SJCRH30 (cell line): ENCODE data around the gene TUT1. TPM values are rescaled to one million over a fixed set of nuclear protein-coding genes. Genes with fewer than 3 reads are reported as not detected.
"Not testable (repeated sequence)": the region's sequence is repeated elsewhere in the genome, so short reads cannot be mapped to it uniquely, and the experiment has no call there.

Experiments
- DNase-seq, 2 experiments: peaks; one replicate each; pipeline ENCODE4 v3.0.0-alpha.2; 2015 to 2020
- H3K27ac ChIP-seq: fragments of 250-450 bp; sonication (Bioruptor Pico); 2 replicates; pipeline ENCODE4 v1.5.1; 2020; ENCODE audit warnings: mild to moderate bottlenecking, moderate library complexity
- H3K27me3 ChIP-seq: fragments of 250-450 bp; sonication (Bioruptor Pico); 2 replicates; pipeline ENCODE4 v1.5.1; 2020; ENCODE audit warnings: mild to moderate bottlenecking, moderate library complexity
- H3K36me3 ChIP-seq: fragments of 250-450 bp; sonication (Bioruptor Pico); 2 replicates; pipeline ENCODE4 v1.5.1; 2020; ENCODE audit warnings: mild to moderate bottlenecking, moderate library complexity
- H3K4me1 ChIP-seq: fragments of 250-450 bp; sonication (Bioruptor Pico); 2 replicates; pipeline ENCODE4 v1.5.1; 2020; ENCODE audit warnings: mild to moderate bottlenecking, moderate library complexity
- H3K4me3 ChIP-seq: fragments of 250-450 bp; sonication (Bioruptor Pico); 2 replicates; pipeline ENCODE4 v1.5.1; 2020; ENCODE audit warnings: mild to moderate bottlenecking, moderate library complexity
- H3K9me3 ChIP-seq: fragments of 250-450 bp; sonication (Bioruptor Pico); replicated peaks from 2 replicates; pipeline ENCODE4 v1.5.1; 2020; ENCODE audit warnings: mild to moderate bottlenecking, moderate library complexity
- total RNA-seq: library from RNA; depleted of rRNA; stranded (reverse); fragments of >200 nt; shearing (Covaris generic); gene quantifications from 2 replicates; pipeline ENCODE4 v1.2.3, GENCODE V29; 2014

TUT1 gene
- total RNA-seq, 1 experiment from 2014 or later, result 8.8 TPM

DNA sequence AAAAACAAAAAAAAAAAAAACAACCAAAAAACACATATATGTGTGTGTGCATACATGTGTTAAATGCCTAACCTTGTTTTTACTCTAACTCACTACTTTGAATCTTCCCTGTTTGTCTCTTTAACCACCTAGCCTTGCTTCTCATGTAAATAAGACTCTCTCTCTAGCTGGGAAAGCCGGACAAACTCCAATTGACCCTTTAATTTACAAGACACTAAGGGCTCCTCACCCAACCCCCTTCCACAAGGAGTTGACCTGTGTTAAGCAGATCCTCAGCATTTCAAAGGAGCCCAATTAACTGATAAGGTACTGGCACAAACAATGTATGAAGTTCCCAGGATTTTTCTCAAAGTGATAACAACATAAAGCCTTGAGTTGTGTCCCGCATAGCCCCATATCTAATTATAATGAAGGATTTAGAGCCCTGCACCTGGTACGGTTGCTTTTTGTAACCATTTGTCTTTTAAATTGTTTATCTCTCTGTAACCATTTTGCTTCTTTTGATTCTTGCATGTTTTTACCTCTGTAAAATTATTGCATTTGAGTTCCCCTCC is 29.6 kb downstream of the TUT1 start:
- DNase-seq, H3K9me3 ChIP-seq, H3K27me3 ChIP-seq, H3K4me3 ChIP-seq, H3K27ac ChIP-seq: not testable (repeated sequence)
- peaks cover 80% of the 10 kb centered on the region for H3K36me3 ChIP-seq
- H3K4me1 ChIP-seq, result peaks cover 25% of the 10 kb centered on the region

GRCh38 chr11:62560566-62561103 is 30.7 kb downstream of the TUT1 start:
- Histone ChIP-seq H3K4me3 (no peak overlapping the region), H3K4me1 (peaks cover 36% of the 10 kb centered on the region), H3K27me3 (no peaks in the 10 kb centered on the region), H3K9me3 (no peaks in the 10 kb centered on the region), H3K27ac (no peak overlapping the region), H3K36me3 (peaks cover 69% of the 10 kb centered on the region)
- peak; percentile 82 to 83 for DNase-seq

DNA sequence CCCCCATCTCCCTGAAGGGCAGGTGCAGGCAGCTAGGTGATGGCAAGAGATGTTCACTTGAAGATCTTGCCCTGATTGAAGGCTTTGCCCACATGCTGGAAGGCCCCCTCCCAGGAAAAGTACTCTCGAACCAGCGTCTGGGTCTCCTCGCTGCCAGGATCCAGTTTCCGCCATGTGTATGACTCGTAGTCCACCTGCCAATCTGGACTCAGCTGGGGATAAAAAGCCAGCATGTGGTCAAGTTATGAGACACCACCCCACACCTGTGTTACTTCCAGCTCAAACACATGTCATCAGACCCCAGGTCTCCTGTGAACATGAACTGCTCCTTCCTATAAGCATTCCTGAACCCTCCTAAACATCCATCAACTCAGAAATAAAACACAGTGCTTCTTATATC is 31.7 kb downstream of the TUT1 start:
- DNase-seq, H3K27me3 ChIP-seq, H3K9me3 ChIP-seq, H3K4me3 ChIP-seq, H3K27ac ChIP-seq: not testable (repeated sequence)
- Histone ChIP-seq H3K36me3 (peaks cover 61% of the 10 kb centered on the region), H3K4me1 (peaks cover 46% of the 10 kb centered on the region)

- H3K4me1 ChIP-seq, result peaks cover 50% of the 10 kb centered on the region
- H3K4me3 ChIP-seq, result no peak overlapping the region
- H3K27ac ChIP-seq, result no peak overlapping the region
- no peak for DNase-seq
- no peaks in the 10 kb centered on the region for H3K27me3 ChIP-seq
- H3K36me3 ChIP-seq, result peaks cover 59% of the 10 kb centered on the region
- H3K9me3 ChIP-seq, result no peaks in the 10 kb centered on the region
Observed at GRCh38 chr11:62559204-62559603, 32.1 kb downstream of the TUT1 start.

DNA sequence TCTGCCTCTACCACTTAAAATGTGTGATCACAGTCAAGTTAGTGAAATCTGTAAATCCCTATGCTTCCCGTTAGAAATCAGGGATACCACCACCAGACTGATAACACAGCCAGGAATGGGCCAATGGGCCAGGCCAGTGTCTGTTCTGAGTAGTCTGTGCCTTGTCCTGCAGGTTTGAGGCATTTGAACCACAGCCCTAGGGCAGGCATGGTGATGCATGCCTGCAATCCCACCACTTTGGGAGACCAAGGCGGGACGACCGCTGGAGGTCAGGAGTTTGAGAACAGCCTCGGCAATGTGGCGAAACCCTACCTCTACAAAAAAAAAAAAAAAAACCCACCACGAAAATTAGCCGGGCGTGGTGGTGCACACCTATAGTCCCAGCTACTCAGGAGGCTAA is 32.7 kb downstream of the TUT1 start:
- H3K9me3 ChIP-seq, result no peaks in the 10 kb centered on the region
- no peak overlapping the region for H3K4me3 ChIP-seq
- H3K36me3 ChIP-seq, result peaks cover 54% of the 10 kb centered on the region
- H3K27ac ChIP-seq, result no peak overlapping the region
- peaks cover 56% of the 10 kb centered on the region for H3K4me1 ChIP-seq
- no peaks in the 10 kb centered on the region for H3K27me3 ChIP-seq
- DNase-seq, result no peak

- Histone ChIP-seq H3K4me1 (peaks cover 67% of the 10 kb centered on the region), H3K36me3 (peaks cover 37% of the 10 kb centered on the region), H3K9me3 (no peaks in the 10 kb centered on the region), H3K27me3 (no peaks in the 10 kb centered on the region), H3K4me3 (no peak overlapping the region), H3K27ac (peak overlapping the region; percentile 85; the same call in 1 of the 2 replicates)
- no peak for DNase-seq
Observed at GRCh38 chr11:62556875-62557631, 34.3 kb downstream of the TUT1 start.

DNA sequence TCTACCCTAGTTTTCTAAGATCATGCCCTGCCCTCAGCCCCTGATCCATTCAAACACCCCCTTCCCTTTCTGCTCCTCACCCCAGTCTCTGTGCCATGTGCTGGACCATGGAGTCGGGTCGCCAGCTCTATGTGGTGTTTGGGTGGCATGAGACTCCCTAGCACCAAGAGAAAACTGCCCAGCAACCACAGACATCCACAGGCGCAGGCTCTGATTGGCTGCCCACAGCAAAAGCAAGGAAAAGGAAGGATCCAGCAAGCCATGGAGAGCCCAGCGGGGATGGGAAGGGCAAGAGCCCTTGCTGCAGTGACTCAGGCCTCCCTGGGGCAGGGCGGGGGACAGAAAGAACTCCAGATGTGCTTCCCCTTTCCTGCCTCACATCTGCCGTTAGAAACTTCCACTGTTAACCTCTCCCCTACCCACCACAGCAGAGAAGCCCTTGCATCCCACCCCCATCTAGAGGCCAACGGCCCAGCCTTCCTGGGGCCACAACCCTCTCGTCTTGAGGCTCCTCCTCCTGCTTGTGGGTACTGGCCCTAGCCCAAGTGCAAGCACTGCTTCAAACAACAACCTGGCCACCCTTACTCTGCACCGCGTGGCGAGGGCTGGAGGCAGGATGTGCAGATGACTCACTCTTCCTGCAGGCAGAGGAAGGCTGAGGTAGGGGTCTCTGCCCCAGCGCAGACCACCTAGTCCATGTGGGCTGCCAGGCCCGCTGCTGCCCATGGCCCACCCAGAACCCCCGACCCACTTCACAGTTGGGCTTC is 35.0 kb downstream of the TUT1 start:
- Histone ChIP-seq H3K4me3 (no peak overlapping the region), H3K27ac (peak overlapping the region; percentile 85; the same call in 1 of the 2 replicates), H3K9me3 (no peaks in the 10 kb centered on the region), H3K4me1 (peaks cover 71% of the 10 kb centered on the region), H3K27me3 (no peaks in the 10 kb centered on the region), H3K36me3 (peaks cover 33% of the 10 kb centered on the region)
- peak; percentile 88 to 91 for DNase-seq

GRCh38 chr11:62555464-62556107 is 35.7 kb downstream of the TUT1 start:
- peaks cover 27% of the 10 kb centered on the region for H3K36me3 ChIP-seq
- H3K9me3 ChIP-seq, result no peaks in the 10 kb centered on the region
- peak; percentile 41 to 48 for DNase-seq
- no peak overlapping the region for H3K4me3 ChIP-seq
- peak overlapping the region; percentile 85 for H3K27ac ChIP-seq
- peaks cover 65% of the 10 kb centered on the region for H3K4me1 ChIP-seq
- no peaks in the 10 kb centered on the region for H3K27me3 ChIP-seq

GRCh38 chr11:62554387-62555167 is 36.7 kb downstream of the TUT1 start:
- Histone ChIP-seq H3K9me3 (no peaks in the 10 kb centered on the region), H3K36me3 (peaks cover 17% of the 10 kb centered on the region), H3K27me3 (no peaks in the 10 kb centered on the region), H3K27ac (peak overlapping the region; percentile 85), H3K4me1 (peaks cover 59% of the 10 kb centered on the region), H3K4me3 (no peak overlapping the region)
- DNase-seq, result peak; percentile 91 to 95

- Histone ChIP-seq H3K4me1 (peaks cover 59% of the 10 kb centered on the region), H3K27me3 (no peaks in the 10 kb centered on the region), H3K9me3 (no peaks in the 10 kb centered on the region), H3K4me3 (no peak overlapping the region), H3K36me3 (peaks cover 11% of the 10 kb centered on the region), H3K27ac (peak overlapping the region; percentile 85)
- DNase-seq, result no peak
Observed at GRCh38 chr11:62553839-62554361, 37.4 kb downstream of the TUT1 start.

- Histone ChIP-seq H3K36me3 (peaks cover 6% of the 10 kb centered on the region), H3K27ac (peak overlapping the region; percentile 85), H3K27me3 (no peaks in the 10 kb centered on the region; the same call in 1 of the 2 replicates), H3K9me3 (no peaks in the 10 kb centered on the region), H3K4me1 (peaks cover 60% of the 10 kb centered on the region), H3K4me3 (peak overlapping the region; percentile 33)
- DNase-seq, result peak; percentile 79 to 80
Observed at GRCh38 chr11:62553080-62553838, 38.1 kb downstream of the TUT1 start.

- no peak for DNase-seq
- no peaks in the 10 kb centered on the region for H3K9me3 ChIP-seq
- H3K4me1 ChIP-seq, result peaks cover 61% of the 10 kb centered on the region
- peak overlapping the region; percentile 33 for H3K4me3 ChIP-seq
- H3K27me3 ChIP-seq, result no peaks in the 10 kb centered on the region; the same call in 1 of the 2 replicates
- H3K27ac ChIP-seq, result peak overlapping the region; percentile 85
- peaks cover 5% of the 10 kb centered on the region for H3K36me3 ChIP-seq
Observed at GRCh38 chr11:62552485-62553079, 38.7 kb downstream of the TUT1 start.

DNA sequence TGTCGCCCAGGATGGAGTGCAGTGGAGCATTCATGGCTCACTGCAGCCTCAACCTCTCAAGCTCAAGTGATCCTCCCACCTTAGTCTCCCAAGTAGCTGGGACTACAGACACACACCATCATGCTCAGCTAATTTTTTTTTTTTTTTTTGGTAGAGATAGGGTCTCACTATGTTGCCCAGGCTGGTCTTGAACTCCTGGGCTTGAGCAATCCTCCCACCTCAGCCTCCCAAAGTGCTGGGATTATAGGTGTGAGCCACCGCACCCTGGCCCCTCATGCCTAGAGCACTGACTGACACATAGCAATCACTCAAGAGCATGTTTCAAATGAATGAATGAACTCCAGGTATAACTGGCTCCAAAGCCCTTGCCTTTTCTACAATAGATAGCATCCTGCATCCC is 40.8 kb downstream of the TUT1 start:
- H3K9me3 ChIP-seq, H3K36me3 ChIP-seq, H3K27me3 ChIP-seq, H3K27ac ChIP-seq, DNase-seq, H3K4me3 ChIP-seq: not testable (repeated sequence)
- peaks cover 40% of the 10 kb centered on the region for H3K4me1 ChIP-seq
